ENCODE results near the gene NUTM1.

DNA sequence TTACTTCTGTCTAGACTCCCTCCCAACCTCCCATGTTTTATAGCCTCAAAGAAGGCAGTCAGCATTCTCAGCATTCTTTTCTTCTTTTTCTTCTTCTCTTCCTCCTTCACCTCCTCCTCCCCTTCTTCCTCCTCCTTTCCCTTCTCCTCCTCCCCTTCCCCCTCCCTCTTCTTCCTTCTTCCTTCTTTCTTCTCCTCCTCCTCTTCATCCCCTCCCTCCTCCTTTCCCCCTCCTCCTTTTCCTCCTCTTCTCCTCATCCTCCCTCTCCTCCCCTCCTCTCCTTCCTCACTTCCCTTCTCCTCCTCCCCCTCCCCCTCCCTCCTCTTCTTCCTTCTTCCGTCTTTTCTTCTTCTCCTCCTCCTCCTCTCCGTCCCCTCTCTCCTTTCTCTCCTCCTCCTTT, 27.5 kb downstream of the NUTM1 start:
- TF ChIP-seq, protein P1, sequence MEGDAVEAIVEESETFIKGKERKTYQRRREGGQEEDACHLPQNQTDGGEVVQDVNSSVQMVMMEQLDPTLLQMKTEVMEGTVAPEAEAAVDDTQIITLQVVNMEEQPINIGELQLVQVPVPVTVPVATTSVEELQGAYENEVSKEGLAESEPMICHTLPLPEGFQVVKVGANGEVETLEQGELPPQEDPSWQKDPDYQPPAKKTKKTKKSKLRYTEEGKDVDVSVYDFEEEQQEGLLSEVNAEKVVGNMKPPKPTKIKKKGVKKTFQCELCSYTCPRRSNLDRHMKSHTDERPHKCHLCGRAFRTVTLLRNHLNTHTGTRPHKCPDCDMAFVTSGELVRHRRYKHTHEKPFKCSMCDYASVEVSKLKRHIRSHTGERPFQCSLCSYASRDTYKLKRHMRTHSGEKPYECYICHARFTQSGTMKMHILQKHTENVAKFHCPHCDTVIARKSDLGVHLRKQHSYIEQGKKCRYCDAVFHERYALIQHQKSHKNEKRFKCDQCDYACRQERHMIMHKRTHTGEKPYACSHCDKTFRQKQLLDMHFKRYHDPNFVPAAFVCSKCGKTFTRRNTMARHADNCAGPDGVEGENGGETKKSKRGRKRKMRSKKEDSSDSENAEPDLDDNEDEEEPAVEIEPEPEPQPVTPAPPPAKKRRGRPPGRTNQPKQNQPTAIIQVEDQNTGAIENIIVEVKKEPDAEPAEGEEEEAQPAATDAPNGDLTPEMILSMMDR (IDR thresholded peaks at IDR 0.05): no peak
- TF ChIP-seq EZH2 (IDR thresholded peaks at IDR 0.05; ENCODE audit: borderline replicate concordance, insufficient read depth, low read depth, low read length, poor library complexity, severe bottlenecking): no peak

Measured in B cell (primary cell).